DLD1 (cell line): ENCODE results near the gene MEN1.

ENCODE experiments used
- in situ Hi-C: cut with HindIII; loops from 2 replicates; pipeline ENCODE4 v1.10.0; 2017; ENCODE audit warnings: low sequenced_read_pairs

MEN1 gene

GRCh38 chr11:64788321-64789215 is 21.8 kb downstream of the MEN1 start:
- in situ Hi-C loops = no loop called here

GRCh38 chr11:64787526-64788320 is 22.6 kb downstream of the MEN1 start:
- in situ Hi-C loops = no loop called here

- in situ Hi-C loops = no loop called here
Observed at GRCh38 chr11:64786308-64786707, 24.0 kb downstream of the MEN1 start.

- in situ Hi-C loops = no loop called here
Observed at GRCh38 chr11:64784813-64785581, 25.4 kb downstream of the MEN1 start.

GRCh38 chr11:64778473-64779298 is 31.7 kb downstream of the MEN1 start, which contains the start of gene SF1:
TSS of gene SF1 (minus strand) at chr11:64778542. CDS start at chr11:64778392, 150 bp downstream.
- in situ Hi-C loops = no loop called here

GRCh38 chr11:64778223-64778472 is 32.2 kb downstream of the MEN1 start:
- in situ Hi-C loops = no loop called here

- in situ Hi-C loops = no loop called here
Observed at GRCh38 chr11:64777449-64778222, 32.7 kb downstream of the MEN1 start.

- in situ Hi-C loops = no loop called here
Observed at GRCh38 chr11:64776875-64777274, 33.5 kb downstream of the MEN1 start.

GRCh38 chr11:64776425-64776824 is 33.9 kb downstream of the MEN1 start:
- in situ Hi-C loops = no loop called here

- in situ Hi-C loops = no loop called here
Observed at GRCh38 chr11:64774144-64774543, 36.2 kb downstream of the MEN1 start.

- in situ Hi-C loops = no loop called here
Observed at GRCh38 chr11:64772303-64773018, 37.9 kb downstream of the MEN1 start.

- in situ Hi-C loops = no loop called here
Observed at GRCh38 chr11:64771861-64772260, 38.5 kb downstream of the MEN1 start.

- in situ Hi-C loops = no loop called here
Observed at GRCh38 chr11:64770120-64770519, 40.2 kb downstream of the MEN1 start.

- in situ Hi-C loops = loop anchor here (10.0 kb wide), 1 partner anchor 54 kb away; no protein-coding TSS in a partner anchor
Observed at GRCh38 chr11:64769283-64769682, 41.1 kb downstream of the MEN1 start.

GRCh38 chr11:64768300-64768694 is 42.1 kb downstream of the MEN1 start:
- in situ Hi-C loops = loop anchor here (10.0 kb wide), 1 partner anchor 53 kb away; no protein-coding TSS in a partner anchor

- in situ Hi-C loops = loop anchor here (10.0 kb wide), 1 partner anchor 53 kb away; no protein-coding TSS in a partner anchor
Observed at GRCh38 chr11:64767344-64768299, 42.7 kb downstream of the MEN1 start.

GRCh38 chr11:64766881-64767280 is 43.5 kb downstream of the MEN1 start:
- in situ Hi-C loops = loop anchor here (10.0 kb wide), 1 partner anchor 52 kb away; no protein-coding TSS in a partner anchor
